CD4-positive, CD25-positive, alpha-beta regulatory T cell (primary cell): ENCODE results near the gene UBE2E2. TPM values are rescaled to one million over a fixed set of nuclear protein-coding genes. Genes with fewer than 3 reads are reported as not detected.

Experiments
- ATAC-seq, 2 donors: fragments of 150-1000 bp; cut with Tn5 transposase; one replicate each; pipeline ENCODE4 v1.10.0; 2021; ENCODE audit warnings: low read depth in 2 of 2, moderate number of reproducible peaks in 2 of 2, moderate library complexity in 1 of 2
- DNase-seq, 3 donors: peaks; one replicate each; pipeline versions ENCODE4 v3.0.0 to v3.0.0-alpha.2; 2012 to 2022; ENCODE audit warnings: mixed read lengths in 1 of 3
- H3K27ac ChIP-seq: one replicate; pipeline ENCODE4 v1.7.0; 2013; ENCODE audit warnings: mild to moderate bottlenecking, low read length; ENCODE audit not compliant: insufficient read depth, poor library complexity, severe bottlenecking
- H3K27me3 ChIP-seq: one replicate; pipeline ENCODE4 v1.7.0; 2013; ENCODE audit warnings: low read length; ENCODE audit not compliant: control insufficient read depth, insufficient read depth
- H3K36me3 ChIP-seq: one replicate; pipeline ENCODE4 v1.7.0; 2013; ENCODE audit warnings: mild to moderate bottlenecking, low read length, moderate library complexity; ENCODE audit not compliant: control insufficient read depth, insufficient read depth
- H3K4me1 ChIP-seq: 2 replicates; pipeline ENCODE4 v1.7.0; 2013; ENCODE audit warnings: mild to moderate bottlenecking, low read length; ENCODE audit not compliant: insufficient read depth, control insufficient read depth, poor library complexity, severe bottlenecking
- H3K4me3 ChIP-seq: one replicate; pipeline ENCODE4 v1.7.0; 2013; ENCODE audit warnings: low read depth, mild to moderate bottlenecking, low read length, moderate library complexity
- H3K9me3 ChIP-seq, 2 experiments: 1 replicate in 1 of 2; 2 replicates in 1 of 2; pipeline ENCODE4 v1.7.0; 2013; ENCODE audit warnings: low read length in 2 of 2, mild to moderate bottlenecking in 1 of 2, moderate library complexity in 1 of 2; ENCODE audit not compliant: control insufficient read depth in 2 of 2
- H3K27ac Mint-ChIP-seq, 3 donors: one replicate each; pipeline ENCODE4 v1.8.0; 2020 to 2022; ENCODE audit warnings: mild to moderate bottlenecking in 3 of 3, mixed read lengths in 3 of 3, moderate library complexity in 2 of 3
- H3K27me3 Mint-ChIP-seq: one replicate; pipeline ENCODE4 v1.8.0; 2022; ENCODE audit warnings: mild to moderate bottlenecking, mixed read lengths
- H3K36me3 Mint-ChIP-seq: one replicate; pipeline ENCODE4 v1.8.0; 2020; ENCODE audit warnings: mixed read lengths
- H3K4me1 Mint-ChIP-seq, 4 donors: one replicate each; pipeline ENCODE4 v1.8.0; 2020 to 2022; ENCODE audit warnings: mixed read lengths in 4 of 4, mild to moderate bottlenecking in 1 of 4
- H3K4me3 Mint-ChIP-seq, 4 donors: one replicate each; pipeline ENCODE4 v1.8.0; 2020 to 2022; ENCODE audit warnings: mild to moderate bottlenecking in 4 of 4, mixed read lengths in 4 of 4, moderate library complexity in 3 of 4
- H3K9me3 Mint-ChIP-seq, 7 donors: one replicate each; pipeline ENCODE4 v1.8.0; 2020 to 2022; ENCODE audit warnings: mixed read lengths in 7 of 7, mild to moderate bottlenecking in 3 of 7, moderate library complexity in 2 of 7
- polyA plus RNA-seq, 4 donors: library from polyadenylated mRNA; unstranded; fragments of 300-500 nt; fragmentation: Illumina TruSeq; gene quantifications; one replicate each; pipeline ENCODE4 v1.2.3, GENCODE V29; 2021
- total RNA-seq: library from RNA; stranded (reverse); gene quantifications from one replicate; pipeline ENCODE4 v1.2.3, GENCODE V29; 2022

UBE2E2 gene
- total and polyA plus RNA-seq, 5 donors from 2014 or later, result 0.81 to 9.6 (median 1.8) TPM

- no peak overlapping the region for H3K4me3 Mint-ChIP-seq
- peaks cover 4 to 17% (median 11%) of the 10 kb centered on the region in 7 donors for H3K9me3 Mint-ChIP-seq
- no peaks in the 10 kb centered on the region for H3K27me3 Mint-ChIP-seq
- no peaks in the 10 kb centered on the region for H3K27me3 ChIP-seq
- no peak overlapping the region for H3K4me3 ChIP-seq
- H3K36me3 ChIP-seq, result no peaks in the 10 kb centered on the region
- ATAC-seq (no peak), DNase-seq (no peak)
- no peaks in the 10 kb centered on the region for H3K4me1 ChIP-seq
- peaks cover 6% of the 10 kb centered on the region for H3K36me3 Mint-ChIP-seq
- no peak overlapping the region for H3K27ac Mint-ChIP-seq
- H3K9me3 ChIP-seq, result peaks cover 0 to 15% of the 10 kb centered on the region in 2 experiments
- H3K4me1 Mint-ChIP-seq, result peaks cover 0 to 3% (median under 1%) of the 10 kb centered on the region in 4 donors
- H3K27ac ChIP-seq, result no peak overlapping the region
These were observed 277.2 kb downstream of the UBE2E2 start for GRCh38 chr3:23480329-23480714.

- no peak overlapping the region for H3K4me3 Mint-ChIP-seq
These were observed 278.0 kb downstream of the UBE2E2 start for GRCh38 chr3:23481011-23481615.

GRCh38 chr3:23481616-23482278, 278.6 kb downstream of the UBE2E2 start:
- peaks cover 0 to 15% of the 10 kb centered on the region in 2 experiments for H3K9me3 ChIP-seq
- ATAC-seq (no peak), DNase-seq (no peak)
- no peak overlapping the region for H3K4me3 ChIP-seq
- Mint-ChIP-seq H3K27ac (no peak overlapping the region), H3K36me3 (peaks cover 10% of the 10 kb centered on the region), H3K9me3 (peaks cover 5 to 21% (median 12%) of the 10 kb centered on the region in 7 donors), H3K27me3 (no peaks in the 10 kb centered on the region), H3K4me3 (no peak overlapping the region), H3K4me1 (no peaks in the 10 kb centered on the region)
- no peak overlapping the region for H3K27ac ChIP-seq
- no peaks in the 10 kb centered on the region for H3K4me1 ChIP-seq
- H3K27me3 ChIP-seq, result no peaks in the 10 kb centered on the region
- H3K36me3 ChIP-seq, result no peaks in the 10 kb centered on the region

More at GRCh38 chr3:23481011-23481615, 278.0 kb downstream of the UBE2E2 start:
- Mint-ChIP-seq H3K27ac (no peak overlapping the region), H3K36me3 (peaks cover 10% of the 10 kb centered on the region), H3K4me1 (peaks cover 0 to under 1% (median 0%) of the 10 kb centered on the region in 4 donors), H3K27me3 (no peaks in the 10 kb centered on the region), H3K9me3 (peaks cover 6 to 21% (median 12%) of the 10 kb centered on the region in 7 donors)
- Histone ChIP-seq H3K9me3 (peaks cover 0 to 15% of the 10 kb centered on the region in 2 experiments), H3K4me1 (no peaks in the 10 kb centered on the region), H3K36me3 (no peaks in the 10 kb centered on the region), H3K27ac (no peak overlapping the region), H3K27me3 (no peaks in the 10 kb centered on the region), H3K4me3 (no peak overlapping the region)
- DNase-seq (no peak), ATAC-seq (no peak)

GRCh38 chr3:23484386-23484785, 281.3 kb downstream of the UBE2E2 start:
- H3K4me3 ChIP-seq, result no peak overlapping the region
- no peak overlapping the region for H3K27ac ChIP-seq
- no peaks in the 10 kb centered on the region for H3K27me3 ChIP-seq
- DNase-seq, result no peak
- H3K4me1 ChIP-seq, result no peaks in the 10 kb centered on the region
- ATAC-seq, result no peak
- peaks cover 10% of the 10 kb centered on the region for H3K36me3 Mint-ChIP-seq
- H3K9me3 ChIP-seq, result peaks cover 0 to 12% of the 10 kb centered on the region in 2 experiments
- H3K27me3 Mint-ChIP-seq, result no peaks in the 10 kb centered on the region
- H3K27ac Mint-ChIP-seq, result no peak overlapping the region
- no peaks in the 10 kb centered on the region for H3K36me3 ChIP-seq
- H3K4me1 Mint-ChIP-seq, result no peaks in the 10 kb centered on the region
- no peak overlapping the region for H3K4me3 Mint-ChIP-seq
- H3K9me3 Mint-ChIP-seq, result peaks cover 0 to 14% (median 6%) of the 10 kb centered on the region in 7 donors

GRCh38 chr3:23485922-23486321, 282.8 kb downstream of the UBE2E2 start:
- H3K27ac Mint-ChIP-seq, result no peak overlapping the region
- peaks cover 0 to 11% (median 6%) of the 10 kb centered on the region in 7 donors for H3K9me3 Mint-ChIP-seq

GRCh38 chr3:23487015-23487414, 283.9 kb downstream of the UBE2E2 start:
- H3K27me3 Mint-ChIP-seq, result no peaks in the 10 kb centered on the region
- H3K4me1 ChIP-seq, result no peaks in the 10 kb centered on the region
- ATAC-seq, result no peak
- peaks cover 10% of the 10 kb centered on the region for H3K36me3 Mint-ChIP-seq
- H3K9me3 ChIP-seq, result peaks cover 0 to 3% of the 10 kb centered on the region in 2 experiments
- H3K4me1 Mint-ChIP-seq, result no peaks in the 10 kb centered on the region
- H3K27ac ChIP-seq, result no peak overlapping the region
- DNase-seq, result no peak
- peaks cover 0 to 11% (median 6%) of the 10 kb centered on the region in 7 donors for H3K9me3 Mint-ChIP-seq
- H3K27me3 ChIP-seq, result no peaks in the 10 kb centered on the region
- no peaks in the 10 kb centered on the region for H3K36me3 ChIP-seq
- no peak overlapping the region for H3K4me3 ChIP-seq
- H3K4me3 Mint-ChIP-seq, result no peak overlapping the region
- no peak overlapping the region for H3K27ac Mint-ChIP-seq

More at GRCh38 chr3:23485922-23486321, 282.8 kb downstream of the UBE2E2 start:
- H3K4me3 Mint-ChIP-seq, result no peak overlapping the region
- no peaks in the 10 kb centered on the region for H3K27me3 Mint-ChIP-seq
- Histone ChIP-seq H3K9me3 (peaks cover 0 to 3% of the 10 kb centered on the region in 2 experiments), H3K27me3 (no peaks in the 10 kb centered on the region), H3K4me3 (no peak overlapping the region), H3K36me3 (no peaks in the 10 kb centered on the region), H3K4me1 (no peaks in the 10 kb centered on the region), H3K27ac (no peak overlapping the region)
- peaks cover 10% of the 10 kb centered on the region for H3K36me3 Mint-ChIP-seq
- H3K4me1 Mint-ChIP-seq, result no peaks in the 10 kb centered on the region
- DNase-seq, result no peak
- ATAC-seq, result no peak

- Histone ChIP-seq H3K27ac (no peak overlapping the region), H3K27me3 (no peaks in the 10 kb centered on the region), H3K36me3 (no peaks in the 10 kb centered on the region), H3K9me3 (peaks cover 0 to 3% of the 10 kb centered on the region in 2 experiments), H3K4me1 (no peaks in the 10 kb centered on the region), H3K4me3 (no peak overlapping the region)
- H3K4me3 Mint-ChIP-seq, result no peak overlapping the region
- peaks cover 0 to 2% (median 0%) of the 10 kb centered on the region in 4 donors for H3K4me1 Mint-ChIP-seq
- H3K36me3 Mint-ChIP-seq, result peaks cover 10% of the 10 kb centered on the region
- no peak overlapping the region for H3K27ac Mint-ChIP-seq
- DNase-seq, result no peak
- H3K9me3 Mint-ChIP-seq, result peaks cover 0 to 11% (median 5%) of the 10 kb centered on the region in 7 donors
- no peaks in the 10 kb centered on the region for H3K27me3 Mint-ChIP-seq
- ATAC-seq, result no peak
These were observed 285.5 kb downstream of the UBE2E2 start for GRCh38 chr3:23488618-23489017.
